Fibroblast of mammary gland (primary cell): ENCODE data around the gene RPTOR.
"Not testable (repeated sequence)": the region's sequence is repeated elsewhere in the genome, so short reads cannot be mapped to it uniquely, and the experiment has no call there.

Source experiments
- DNase-seq: peaks from one replicate; pipeline ENCODE4 v3.0.0-alpha.2; 2010; ENCODE audit warnings: low read depth
- H3K4me3 ChIP-seq: 2 replicates; pipeline ENCODE4 v1.5.1; 2011; ENCODE audit warnings: low read depth, mild to moderate bottlenecking, low read length, moderate library complexity; ENCODE audit not compliant: control insufficient read depth
- CTCF ChIP-seq: conservative IDR thresholded peaks from 2 replicates; pipeline ENCODE4 v1.5.1; 2011; ENCODE audit warnings: low read depth, low read length, inconsistent platforms; ENCODE audit not compliant: control insufficient read depth, insufficient read depth

The RPTOR gene

GRCh38 chr17:80529104-80529903, 15.3 kb upstream of the RPTOR start:
- no peak for TF ChIP-seq CTCF
- DNase-seq, result no peak
- no peak overlapping the region for H3K4me3 ChIP-seq

DNA sequence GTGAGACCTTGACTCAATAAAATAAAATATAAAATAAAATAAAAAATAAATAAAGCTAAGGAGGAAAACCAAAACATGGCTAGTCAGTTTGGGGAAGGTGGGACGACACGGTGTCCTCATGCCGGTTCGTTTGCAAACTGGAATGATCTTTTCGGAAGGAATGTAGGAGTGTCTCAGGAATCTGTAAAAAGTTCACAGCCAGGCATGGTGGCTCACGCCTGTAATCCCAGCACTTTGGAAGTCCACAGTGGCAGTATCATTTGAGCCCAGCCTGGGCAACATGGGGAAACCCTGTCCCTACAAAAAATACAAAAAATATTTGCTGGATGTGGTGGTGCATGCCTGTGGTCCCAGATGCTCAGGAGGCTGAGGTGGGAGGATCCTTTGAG, 14.7 kb upstream of the RPTOR start:
- no peak for DNase-seq
- no peak overlapping the region for H3K4me3 ChIP-seq
- no peak for TF ChIP-seq CTCF

GRCh38 chr17:80531400-80531799, 13.2 kb upstream of the RPTOR start:
- no peak for TF ChIP-seq CTCF
- no peak for DNase-seq
- H3K4me3 ChIP-seq, result no peak overlapping the region

DNA sequence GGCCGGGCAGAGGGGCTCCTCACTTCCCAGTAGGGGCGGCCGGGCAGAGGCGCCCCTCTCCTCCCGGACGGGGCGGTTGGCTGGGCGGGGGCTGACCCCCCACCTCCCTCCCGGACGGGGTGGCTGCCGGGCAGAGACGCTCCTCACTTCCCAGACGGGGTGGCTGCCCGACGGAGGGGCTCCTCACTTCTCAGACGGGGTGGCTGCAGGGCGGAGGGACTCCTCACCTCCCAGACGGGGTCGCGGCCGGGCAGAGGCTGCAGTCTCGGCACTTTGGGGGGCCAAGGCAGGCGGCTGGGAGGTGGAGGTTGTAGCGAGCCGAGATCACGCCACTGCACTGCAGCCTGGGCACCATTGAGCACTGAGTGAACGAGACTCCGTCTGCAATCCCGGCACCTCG, 7.3 kb upstream of the RPTOR start:
- not testable (repeated sequence) for H3K4me3 ChIP-seq, DNase-seq

DNA sequence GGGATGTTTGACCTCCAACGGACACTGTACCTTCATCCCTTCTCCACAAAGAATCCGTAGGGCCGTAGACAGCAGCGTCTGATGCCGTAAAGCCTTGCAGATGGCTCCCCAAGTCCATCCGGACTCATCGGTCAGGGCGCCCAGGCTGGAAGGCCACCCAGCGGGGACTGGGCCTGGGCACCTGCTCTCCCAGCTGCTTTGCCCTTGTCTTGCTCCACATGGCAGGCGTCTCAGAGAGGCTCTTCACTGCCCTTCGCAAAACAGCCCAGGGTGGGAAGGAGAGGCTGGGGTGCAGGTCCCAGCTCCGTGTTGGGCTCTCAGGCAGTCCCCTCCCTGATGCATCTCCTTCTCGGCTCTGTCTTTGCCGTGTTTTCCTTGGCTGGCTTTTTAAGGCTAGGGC, 6.2 kb upstream of the RPTOR start:
- DNase-seq, result no peak
- H3K4me3 ChIP-seq, result no peak overlapping the region
- no peak for TF ChIP-seq CTCF

GRCh38 chr17:80539022-80539641, 5.5 kb upstream of the RPTOR start:
- H3K4me3 ChIP-seq, result no peak overlapping the region
- no peak for DNase-seq
- TF ChIP-seq CTCF, result no peak

- DNase-seq, result peak; percentile 13
- no peak for TF ChIP-seq CTCF
- peak overlapping the region; percentile 97 for H3K4me3 ChIP-seq
Measured at GRCh38 chr17:80545499-80545826, 825 bp downstream of the RPTOR start.
